ENCODE results near the gene DOCK2. TPM values are rescaled to one million over a fixed set of nuclear protein-coding genes. Genes with fewer than 3 reads are reported as not detected.
A peak's percentile ranks its signal among the peaks of the same experiment; 100 is the strongest.

The DOCK2 gene
- total RNA-seq, 1 donor from 2014 or later: not detected

DNA sequence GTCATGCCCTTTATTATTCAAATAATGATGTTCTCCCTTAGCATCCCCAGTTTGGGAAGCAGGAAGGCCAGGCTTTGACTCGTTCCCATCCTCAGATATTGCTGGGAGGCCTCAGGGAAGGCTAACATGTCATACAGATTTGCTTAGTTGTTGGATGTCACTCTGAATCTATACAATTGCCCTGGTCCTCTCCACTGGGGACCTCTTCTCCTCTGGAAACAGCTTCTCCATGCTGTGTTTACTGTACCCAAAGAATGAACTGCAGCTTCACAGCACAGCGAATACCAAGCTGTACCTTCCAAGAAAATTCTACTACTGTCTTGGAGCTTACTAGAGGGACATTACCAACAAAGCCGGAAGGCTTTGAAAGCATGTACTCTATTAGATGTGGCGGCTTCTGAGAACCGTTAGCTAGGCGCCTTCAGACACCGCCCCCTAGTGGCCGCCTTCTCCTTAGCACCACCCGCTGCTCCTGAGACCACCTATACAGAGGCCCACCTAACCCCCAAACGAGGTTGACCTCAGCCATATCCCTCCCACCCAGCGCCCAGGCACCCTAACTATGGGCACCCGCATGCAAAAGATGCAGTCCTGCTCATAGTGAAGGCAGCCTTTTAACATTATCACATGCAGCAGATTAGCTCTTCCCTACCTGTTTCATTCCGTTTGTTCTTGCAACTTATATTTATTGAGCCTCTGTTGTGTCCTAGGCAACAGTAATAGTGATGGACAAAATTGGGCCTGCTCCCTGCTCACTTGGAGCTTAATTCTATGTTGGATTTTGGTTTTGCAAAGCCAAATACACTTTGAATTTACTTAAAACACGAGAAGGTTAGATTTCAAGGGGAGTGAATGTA, 433.7 kb downstream of the DOCK2 start:
- no peak for FAIRE-seq
- peak; percentile 4 for DNase-seq (ENCODE audit: low read depth)
- H3K4me3 ChIP-seq (ENCODE audit: low read depth, low read length): no peak overlapping the region
- peak; percentile 81 for TF ChIP-seq CTCF (IDR thresholded peaks at IDR 0.05; ENCODE audit: insufficient read depth, low read length, severe bottlenecking)
- H3K36me3 ChIP-seq (ENCODE audit: control insufficient read depth, insufficient read depth, low read length): no peaks in the 10 kb centered on the region
- H3K27me3 ChIP-seq (ENCODE audit: control insufficient read depth, insufficient read depth, low read length): peaks cover 2% of the 10 kb centered on the region

DNA sequence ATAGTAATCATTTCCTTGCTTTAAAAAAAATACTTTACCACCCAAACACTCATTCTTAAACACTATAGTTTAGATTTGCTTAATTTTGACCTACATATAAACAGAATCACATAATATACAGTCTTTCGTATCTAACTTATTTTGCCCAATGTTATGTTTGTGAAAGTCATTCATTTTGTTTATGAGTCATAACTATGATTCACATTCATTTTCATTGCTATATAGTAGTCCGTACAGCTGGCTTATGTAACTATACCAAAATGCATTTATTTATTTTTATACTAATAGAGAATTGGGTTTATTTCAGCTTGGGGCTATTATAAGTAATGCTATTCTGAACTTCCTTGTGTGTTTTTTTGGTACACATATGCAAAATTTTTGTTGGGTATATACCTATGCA, 434.7 kb downstream of the DOCK2 start:
- no peak for TF ChIP-seq CTCF (IDR thresholded peaks at IDR 0.05; ENCODE audit: insufficient read depth, low read length, severe bottlenecking)
- no peak for FAIRE-seq

GRCh38 chr5:170075696-170076095, 438.6 kb downstream of the DOCK2 start:
- Histone ChIP-seq H3K4me3 (ENCODE audit: low read depth, low read length) (no peak overlapping the region), H3K36me3 (ENCODE audit: control insufficient read depth, insufficient read depth, low read length) (no peaks in the 10 kb centered on the region), H3K27me3 (ENCODE audit: control insufficient read depth, insufficient read depth, low read length) (peaks cover 2% of the 10 kb centered on the region)
- DNase-seq (ENCODE audit: low read depth): no peak
- no peak for TF ChIP-seq CTCF (IDR thresholded peaks at IDR 0.05; ENCODE audit: insufficient read depth, low read length, severe bottlenecking)
- no peak for FAIRE-seq

More for the DNA sequence above, 434.7 kb downstream of the DOCK2 start:
- peaks cover 2% of the 10 kb centered on the region for H3K27me3 ChIP-seq (ENCODE audit: control insufficient read depth, insufficient read depth, low read length)
- no peak overlapping the region for H3K4me3 ChIP-seq (ENCODE audit: low read depth, low read length)
- no peak for DNase-seq (ENCODE audit: low read depth)
- no peaks in the 10 kb centered on the region for H3K36me3 ChIP-seq (ENCODE audit: control insufficient read depth, insufficient read depth, low read length)

DNA sequence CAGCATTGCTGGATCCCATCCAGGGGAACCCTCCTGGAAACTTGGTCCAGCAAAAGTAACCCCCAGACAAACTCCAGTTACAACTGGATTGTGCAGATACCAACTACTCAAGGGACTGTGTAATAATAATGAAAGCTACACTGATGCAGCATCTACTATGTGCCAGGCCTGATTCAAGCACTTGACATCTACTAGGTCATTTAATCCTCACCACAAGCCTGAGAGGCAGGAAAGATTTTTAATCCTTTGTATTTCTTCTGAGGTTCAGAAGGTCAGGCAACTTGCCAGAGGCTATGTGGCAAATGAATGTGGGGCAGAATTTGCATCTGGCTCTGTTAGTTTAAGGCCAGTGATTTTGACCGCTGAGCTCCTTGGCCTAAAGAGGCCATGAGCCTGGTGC, 439.1 kb downstream of the DOCK2 start:
- Histone ChIP-seq H3K36me3 (ENCODE audit: control insufficient read depth, insufficient read depth, low read length) (no peaks in the 10 kb centered on the region), H3K4me3 (ENCODE audit: low read depth, low read length) (no peak overlapping the region), H3K27me3 (ENCODE audit: control insufficient read depth, insufficient read depth, low read length) (peaks cover 2% of the 10 kb centered on the region)
- DNase-seq (ENCODE audit: low read depth) (no peak), FAIRE-seq (no peak)
- TF ChIP-seq CTCF (IDR thresholded peaks at IDR 0.05; ENCODE audit: insufficient read depth, low read length, severe bottlenecking): no peak

GRCh38 chr5:170076739-170077138, 439.7 kb downstream of the DOCK2 start:
- Histone ChIP-seq H3K36me3 (ENCODE audit: control insufficient read depth, insufficient read depth, low read length) (no peaks in the 10 kb centered on the region), H3K4me3 (ENCODE audit: low read depth, low read length) (no peak overlapping the region), H3K27me3 (ENCODE audit: control insufficient read depth, insufficient read depth, low read length) (peaks cover 2% of the 10 kb centered on the region)
- DNase-seq (ENCODE audit: low read depth) (no peak), FAIRE-seq (no peak)
- no peak for TF ChIP-seq CTCF (IDR thresholded peaks at IDR 0.05; ENCODE audit: insufficient read depth, low read length, severe bottlenecking)
